CD4-positive, alpha-beta T cell treated with Interleukin-4 for 1 hour (primary cell): Measurements from ENCODE around the gene OGFR.
A peak's percentile ranks its signal among the peaks of the same experiment; 100 is the strongest.

Experiments
- DNase-seq, 2 donors: peaks; one replicate each; pipeline ENCODE4 v3.0.0-alpha.2; 2020 to 2022

The OGFR gene

GRCh38 chr20:62804627-62805154 is at the start of gene OGFR:
Gene OGFR (plus strand): TSS chr20:62804835. CDS start chr20:62804860, 25 bp downstream.
- DNase-seq: peak; percentile 70 to 77

- no peak for DNase-seq
Observed at GRCh38 chr20:62754991-62755356, 49.7 kb upstream of the OGFR start.

DNA sequence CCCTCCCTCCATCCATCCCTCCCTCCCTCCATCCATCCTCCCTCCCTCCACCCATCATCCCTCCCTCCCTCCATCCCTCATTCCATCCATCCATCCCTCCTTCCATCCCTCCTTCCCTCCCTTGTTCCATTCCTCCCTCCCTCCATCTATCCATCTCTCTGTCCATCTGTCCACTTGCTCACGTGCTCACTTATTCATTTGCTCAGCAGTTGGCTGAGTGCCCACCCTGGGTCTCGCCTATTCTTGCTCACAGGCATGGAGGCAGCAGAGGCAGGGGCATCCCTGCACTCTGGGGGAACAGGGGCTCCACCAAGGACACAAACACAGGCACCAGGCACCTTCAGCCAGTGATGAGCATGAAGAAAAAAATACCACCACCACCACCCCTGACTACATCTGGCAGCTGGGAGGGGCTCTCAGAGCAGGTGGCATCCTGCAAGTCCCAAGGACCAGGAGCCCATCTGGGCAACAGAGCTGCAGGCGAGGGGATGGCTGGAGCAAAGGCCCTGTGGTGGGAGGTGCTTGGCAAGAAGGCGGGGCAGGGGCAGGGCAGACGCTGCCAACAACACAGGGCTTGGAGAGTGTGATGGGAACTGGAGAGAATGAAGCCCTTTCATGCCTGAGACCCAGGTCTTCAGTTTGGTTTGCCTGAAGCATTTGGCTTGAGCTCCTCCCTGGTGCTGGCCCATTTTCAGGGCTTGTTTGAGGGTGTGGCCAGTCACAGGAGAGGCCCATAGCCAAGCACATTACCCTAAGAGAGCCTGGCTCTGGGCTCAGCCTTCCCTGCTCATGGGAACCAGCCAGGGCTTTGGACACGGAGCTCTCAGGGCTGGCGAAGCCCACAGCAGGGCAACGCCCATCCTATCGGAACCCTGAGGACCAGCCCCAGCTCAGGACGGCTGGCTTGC is 48.6 kb upstream of the OGFR start:
- no peak for DNase-seq

GRCh38 chr20:62758226-62758912 is 46.3 kb upstream of the OGFR start:
- DNase-seq: no peak

DNA sequence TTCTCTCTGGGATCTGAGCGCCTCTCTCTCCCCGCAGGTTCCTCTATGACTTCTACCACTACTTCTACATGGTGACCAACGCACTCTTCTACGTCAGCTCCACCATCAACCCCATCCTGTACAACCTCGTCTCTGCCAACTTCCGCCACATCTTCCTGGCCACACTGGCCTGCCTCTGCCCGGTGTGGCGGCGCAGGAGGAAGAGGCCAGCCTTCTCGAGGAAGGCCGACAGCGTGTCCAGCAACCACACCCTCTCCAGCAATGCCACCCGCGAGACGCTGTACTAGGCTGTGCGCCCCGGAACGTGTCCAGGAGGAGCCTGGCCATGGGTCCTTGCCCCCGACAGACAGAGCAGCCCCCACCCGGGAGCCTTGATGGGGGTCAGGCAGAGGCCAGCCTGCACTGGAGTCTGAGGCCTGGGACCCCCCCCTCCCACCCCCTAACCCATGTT is 44.6 kb upstream of the OGFR start:
- DNase-seq: no peak

DNA sequence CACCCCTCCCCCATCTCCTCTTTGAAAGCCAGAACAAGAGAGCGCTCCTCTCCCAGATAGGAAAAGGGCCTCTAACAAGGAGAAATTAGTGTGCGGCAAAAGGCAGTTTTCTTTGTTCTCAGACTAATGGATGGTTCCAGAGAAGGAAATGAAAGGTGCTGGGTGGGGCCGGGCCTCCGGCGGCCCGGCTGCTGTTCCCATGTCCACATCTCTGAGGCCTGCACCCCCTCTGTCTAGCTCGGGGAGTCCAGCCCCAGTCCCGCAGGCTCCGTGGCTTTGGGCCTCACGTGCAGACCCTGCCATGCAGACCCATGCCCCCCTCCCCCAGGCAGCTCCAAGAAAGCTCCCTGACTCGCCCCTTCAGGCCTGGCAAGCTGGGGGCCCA is 44.2 kb upstream of the OGFR start:
- no peak for DNase-seq

DNA sequence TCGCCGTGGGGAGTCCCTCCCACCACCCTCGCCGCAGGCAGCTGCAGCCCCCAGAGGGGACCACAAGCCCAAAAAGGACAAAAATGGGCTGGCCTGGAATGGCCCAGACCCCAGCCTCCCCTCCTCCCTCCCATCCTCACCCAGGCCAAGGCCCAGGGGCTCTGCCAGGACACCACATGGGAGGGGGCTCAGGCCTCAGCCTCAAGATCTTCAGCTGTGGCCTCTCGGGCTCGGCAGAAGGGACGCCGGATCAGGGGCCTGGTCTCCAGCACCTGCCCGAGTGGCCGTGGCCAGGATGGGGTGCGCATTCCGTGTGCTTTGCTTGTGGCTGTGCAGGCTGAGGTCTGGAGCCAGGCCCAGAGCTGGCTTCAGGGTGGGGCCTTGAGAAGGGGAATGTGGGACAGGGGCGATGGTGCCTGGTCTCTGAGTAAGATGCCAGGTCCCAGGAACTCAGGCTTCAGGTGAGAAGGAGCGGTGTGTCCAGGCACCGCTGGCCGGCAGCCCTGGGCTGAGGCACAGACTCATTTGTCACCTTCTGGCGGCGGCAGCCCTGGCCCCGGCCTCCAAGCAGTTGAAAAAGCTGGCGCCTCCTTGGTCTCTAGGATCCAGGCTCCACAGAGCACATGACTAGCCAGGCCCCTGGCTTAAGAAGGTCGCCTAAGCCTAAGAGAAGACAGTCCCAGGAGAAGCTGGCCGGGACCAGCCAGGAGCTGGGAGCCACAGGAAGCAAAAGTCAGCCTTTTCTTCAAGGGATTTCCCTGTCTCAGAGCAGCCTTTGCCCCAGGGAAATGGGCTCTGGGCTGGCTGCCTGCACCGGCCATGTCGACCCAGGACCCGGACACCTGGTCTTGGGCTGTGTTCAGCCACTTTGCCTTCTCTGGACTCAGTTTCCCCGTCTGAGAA is 43.5 kb upstream of the OGFR start:
- DNase-seq: no peak

DNA sequence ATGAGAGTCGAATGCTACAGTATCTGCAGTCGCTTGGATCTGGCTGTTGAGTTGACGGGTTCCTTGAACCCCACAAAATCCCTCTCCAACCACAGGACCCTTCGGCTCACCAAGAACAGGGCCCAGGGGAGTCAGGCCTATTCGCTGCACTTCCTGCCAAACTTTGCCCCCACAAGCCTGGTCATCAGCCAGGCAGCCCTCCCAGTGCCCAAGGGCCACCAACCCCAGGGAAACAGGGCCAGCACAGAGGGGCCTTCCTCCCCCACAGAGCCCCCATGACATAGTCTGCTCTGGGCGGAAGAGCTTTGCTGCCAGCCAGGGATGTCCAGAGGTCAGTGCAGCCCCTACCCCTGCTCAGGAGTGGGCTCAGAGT is 42.9 kb upstream of the OGFR start:
- no peak for DNase-seq

DNA sequence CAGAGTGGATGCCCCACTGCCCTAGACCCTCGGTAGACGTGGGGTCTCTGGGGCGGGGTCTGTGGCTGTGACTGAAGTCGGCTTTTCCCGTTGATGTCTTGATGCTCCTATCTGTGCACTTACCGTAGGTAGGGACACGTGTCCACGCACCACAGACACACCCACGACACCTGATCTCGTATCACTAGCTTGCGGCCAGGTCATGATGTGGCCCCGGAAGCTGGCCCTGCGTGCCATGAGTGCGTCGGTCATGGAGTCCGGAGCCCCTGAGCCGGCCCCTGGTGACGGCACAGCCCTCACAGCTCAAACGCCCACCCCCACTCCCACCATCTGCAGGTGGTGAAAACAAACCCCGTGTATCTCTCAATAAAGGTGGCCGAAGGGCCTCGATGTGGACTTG is 42.3 kb upstream of the OGFR start:
- DNase-seq: no peak

GRCh38 chr20:62762801-62763368 is 41.8 kb upstream of the OGFR start:
- DNase-seq: no peak

GRCh38 chr20:62763404-62763803 is 41.2 kb upstream of the OGFR start:
- no peak for DNase-seq

GRCh38 chr20:62764156-62764935 is 40.3 kb upstream of the OGFR start:
- DNase-seq: no peak

- no peak for DNase-seq
Observed at GRCh38 chr20:62765021-62765420, 39.6 kb upstream of the OGFR start.

DNA sequence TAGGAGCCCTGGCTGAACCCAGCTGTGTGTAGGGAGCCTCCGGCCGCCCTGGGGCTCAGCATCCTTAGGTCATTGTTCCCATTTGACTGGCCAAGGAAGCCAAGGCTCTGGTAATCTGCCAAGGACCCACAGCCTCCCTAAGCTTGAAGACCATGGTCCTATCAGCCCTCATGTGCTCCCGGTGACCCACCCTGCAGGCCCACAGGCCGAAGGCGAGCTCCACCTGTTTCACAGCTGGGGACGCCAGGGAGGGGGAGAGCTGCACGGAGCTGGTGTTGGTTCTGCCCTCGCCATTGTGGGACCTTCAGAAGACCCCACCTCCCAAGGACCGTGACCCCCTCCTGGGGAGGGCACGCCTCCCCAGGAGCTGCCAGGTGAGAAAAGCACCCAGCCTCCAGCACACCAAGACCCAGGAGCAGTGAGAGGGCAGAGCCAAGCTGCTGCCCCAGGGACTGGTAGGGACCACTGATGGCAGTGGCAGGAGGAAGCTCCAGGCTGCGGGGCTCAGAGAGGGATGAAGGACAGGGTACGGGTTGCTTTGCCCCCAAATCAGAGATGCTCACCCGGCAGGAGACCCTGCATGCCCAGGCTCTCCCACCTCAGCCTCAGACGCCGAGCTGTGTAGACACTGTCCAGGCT is 39.1 kb upstream of the OGFR start:
- DNase-seq: no peak

DNA sequence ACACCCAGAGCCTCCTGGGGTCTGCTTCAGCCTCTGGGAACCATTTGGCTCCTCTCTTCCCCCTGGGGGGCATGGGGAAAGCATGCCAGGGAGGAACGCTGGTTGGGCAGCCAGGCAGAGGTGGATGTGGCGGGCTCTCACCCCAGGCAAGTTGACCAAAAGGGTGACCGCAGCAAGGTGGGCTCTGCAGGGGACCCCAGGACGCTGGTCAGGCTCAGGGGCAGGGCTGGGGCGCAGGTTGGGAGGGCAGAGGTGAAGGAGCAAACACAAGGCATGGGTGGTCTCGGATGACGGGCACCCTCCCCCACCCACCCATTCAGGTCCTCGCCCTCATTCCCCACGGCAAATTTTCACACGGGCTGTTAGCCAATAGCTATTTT is 38.6 kb upstream of the OGFR start:
- no peak for DNase-seq

- no peak for DNase-seq
Observed at GRCh38 chr20:62766716-62767115, 37.9 kb upstream of the OGFR start.

GRCh38 chr20:62768234-62768546 is 36.4 kb upstream of the OGFR start:
- no peak for DNase-seq

- no peak for DNase-seq
Observed at GRCh38 chr20:62768551-62769287, 35.9 kb upstream of the OGFR start.

DNA sequence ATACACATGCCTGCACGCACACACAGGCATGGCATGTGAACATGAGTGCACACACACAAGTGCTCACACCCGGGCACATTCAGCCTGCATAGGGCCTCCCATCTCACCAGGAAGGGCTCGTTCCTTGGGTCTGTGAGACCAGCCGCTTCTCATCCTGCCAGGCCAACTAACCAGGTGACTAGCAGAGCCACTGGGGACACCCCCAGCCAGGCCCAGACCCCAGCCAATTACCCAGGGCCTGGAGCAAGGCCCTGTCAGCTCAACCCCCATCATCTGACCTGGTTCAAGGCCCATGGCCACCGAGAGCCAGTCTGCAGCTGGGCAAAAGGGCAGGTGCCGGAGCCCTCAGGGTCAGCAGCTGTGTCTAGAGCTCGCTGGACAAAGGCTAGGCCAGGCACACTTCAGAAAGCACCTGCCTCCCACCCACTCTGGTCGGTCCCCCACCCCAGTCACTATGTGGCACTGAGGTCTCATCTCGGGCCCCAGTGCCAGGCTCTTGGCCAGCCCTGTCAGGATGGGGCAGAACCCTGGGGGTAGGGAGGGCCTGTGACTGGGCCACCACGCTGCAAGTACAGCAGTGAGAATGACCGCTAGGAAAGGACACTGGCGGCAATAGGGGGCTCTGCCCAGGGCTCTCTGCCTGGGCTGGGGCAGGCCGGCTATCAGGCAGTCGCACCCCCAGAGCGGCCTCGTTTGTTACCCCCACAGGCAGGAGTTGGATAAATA is 35.1 kb upstream of the OGFR start:
- no peak for DNase-seq
